SHP77 treated with DMSO at 0.1 percent for 48 hours (cell line): ENCODE results near the gene RFX7.
"Not testable (repeated sequence)": the region's sequence is repeated elsewhere in the genome, so short reads cannot be mapped to it uniquely, and the experiment has no call there.

ENCODE experiments used
- DNase-seq: peaks from one replicate; lab custom pipeline; 2025; lab: John Stamatoyannopoulos, UW

Gene RFX7

DNA sequence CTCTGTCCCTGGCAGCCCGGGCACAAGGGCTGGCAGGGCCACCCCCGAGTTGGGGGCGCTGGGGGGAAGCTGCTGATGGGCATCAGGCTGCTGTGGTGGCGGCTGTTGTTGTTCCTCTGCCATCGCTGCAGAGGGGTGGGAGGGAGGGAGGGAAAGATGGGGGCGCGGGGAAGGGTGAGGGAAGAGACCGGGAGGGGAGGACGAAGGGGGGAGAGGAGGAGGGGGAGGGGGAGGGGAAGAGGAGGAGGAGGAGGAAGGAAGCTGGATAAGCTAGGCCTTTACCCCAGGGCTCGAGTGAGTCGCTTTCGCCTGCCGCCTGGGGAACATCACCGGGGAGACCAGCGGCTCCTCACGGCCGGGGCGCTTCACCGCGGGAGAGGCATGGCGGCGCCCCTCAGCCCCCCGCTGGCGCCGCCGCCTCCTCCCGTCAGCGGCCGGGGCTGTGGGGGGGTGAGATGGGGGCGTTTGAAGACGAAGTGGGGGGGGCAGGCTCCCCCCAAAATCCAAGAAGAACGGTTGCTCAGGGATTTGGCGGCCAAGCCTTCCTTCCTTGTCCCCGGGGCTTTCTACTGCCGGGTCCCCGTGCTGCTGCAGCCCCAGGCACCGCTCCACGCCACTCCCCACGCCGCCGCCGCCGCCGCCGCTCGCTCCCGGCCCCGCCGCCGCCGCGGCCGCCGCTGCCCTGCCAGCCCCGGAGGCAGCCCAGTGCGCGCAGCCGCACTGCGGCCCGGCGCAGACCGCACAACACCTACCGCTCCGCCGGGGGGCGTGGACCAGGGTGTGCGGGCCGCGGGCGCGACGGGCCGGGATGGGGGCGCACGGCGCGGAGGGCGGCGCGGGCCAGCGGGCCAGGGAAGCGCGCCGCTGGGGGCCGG lies at the start of gene RFX7:
RFX7 (minus strand) TSS at position 717 of the 875 bp plus-strand sequence; CDS start at position 123, 594 bp downstream.
- DNase-seq: peak; percentile 71

DNA sequence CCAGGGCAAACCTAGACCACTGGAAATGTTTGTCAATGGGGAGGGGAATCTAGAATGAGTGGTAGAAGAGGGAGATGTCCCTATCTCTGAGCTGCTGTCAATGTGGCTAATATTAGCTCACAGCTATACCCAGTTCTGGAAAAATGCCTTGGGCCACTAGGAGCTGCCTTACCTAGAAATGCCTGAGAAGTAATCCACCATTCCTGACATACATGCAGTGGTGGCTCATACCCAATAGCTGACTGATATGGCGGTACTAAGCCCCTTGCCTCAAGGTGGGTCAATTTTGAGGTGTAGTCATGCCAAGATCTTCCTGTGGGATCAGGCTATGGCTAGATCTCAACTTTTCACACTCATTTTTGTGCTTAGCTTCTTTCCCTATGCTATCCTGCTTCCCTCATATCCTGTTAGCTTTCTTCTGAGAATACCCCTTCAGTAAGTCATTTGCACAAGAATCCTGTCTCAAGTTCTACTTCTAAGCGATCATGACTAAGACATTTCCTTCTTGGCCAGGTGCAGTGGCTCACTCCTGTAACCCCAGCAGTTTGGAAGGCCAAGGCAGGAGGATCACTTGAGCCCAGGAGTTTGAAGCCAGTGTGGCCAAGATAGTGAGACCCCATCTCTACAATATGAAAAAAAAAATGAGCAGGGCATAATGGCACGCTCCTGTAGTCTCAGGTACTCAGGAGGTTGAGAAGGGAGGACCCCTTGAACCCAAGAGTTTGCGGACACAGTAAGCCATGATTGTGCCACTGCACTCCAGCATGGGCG lies 49.1 kb upstream of the RFX7 start:
- DNase-seq: no peak

DNA sequence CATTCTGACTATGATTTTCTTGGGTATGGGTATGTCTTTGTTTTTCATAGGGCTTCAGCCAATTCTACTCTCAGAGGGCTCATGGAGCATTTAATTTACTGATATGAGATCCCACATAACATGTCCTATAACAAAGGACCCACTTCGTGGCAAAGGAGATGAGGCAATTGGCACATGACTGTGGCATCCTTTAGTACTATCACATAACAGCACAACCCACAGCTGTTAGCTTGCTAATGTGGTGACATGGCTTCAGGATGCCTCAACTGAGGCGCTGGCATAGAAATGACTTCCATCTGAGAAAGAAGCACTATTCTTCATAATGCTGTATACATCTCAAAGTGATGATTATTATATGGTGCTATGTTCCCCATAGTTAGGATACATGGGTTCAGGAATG lies 48.1 kb upstream of the RFX7 start:
- DNase-seq: no peak

DNA sequence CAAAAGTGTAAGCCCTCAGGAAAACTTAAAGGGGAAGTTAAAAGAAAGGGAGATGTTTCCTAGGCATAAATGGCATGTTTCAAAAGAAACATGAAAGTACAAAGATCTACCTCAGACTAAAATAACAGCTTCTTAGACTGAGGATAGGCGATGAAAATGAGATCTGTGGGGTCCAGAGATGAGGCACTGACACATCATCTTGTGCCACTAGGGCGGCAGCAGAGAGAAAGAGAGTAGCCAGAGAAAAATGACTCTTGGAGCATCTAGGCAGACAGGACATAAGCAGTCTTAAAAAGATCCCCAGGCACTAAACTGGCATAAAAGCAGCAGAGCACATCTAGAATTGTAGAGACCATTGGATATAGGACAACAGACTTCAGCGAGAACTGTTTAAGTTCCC lies 42.5 kb upstream of the RFX7 start:
- DNase-seq: no peak

DNA sequence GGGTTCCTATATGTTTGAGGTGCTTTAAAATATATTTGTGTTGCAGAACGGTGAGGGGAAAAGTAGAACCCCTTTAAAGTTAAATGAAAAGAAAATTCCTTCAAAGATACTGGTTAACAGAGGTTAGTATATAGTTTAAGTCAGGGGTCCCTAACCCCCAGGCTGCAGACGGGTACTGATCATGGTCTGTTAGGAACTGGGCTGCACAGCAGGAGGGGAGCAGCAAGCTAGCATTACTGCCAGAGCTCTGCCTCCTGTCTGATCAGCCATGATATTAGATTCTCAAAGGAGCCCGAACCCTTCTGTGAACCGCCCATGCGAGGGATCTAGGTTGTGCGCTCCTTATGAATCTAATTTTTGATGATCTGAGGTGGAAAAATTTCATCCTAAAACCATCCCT lies 37.5 kb upstream of the RFX7 start:
- DNase-seq: no peak

DNA sequence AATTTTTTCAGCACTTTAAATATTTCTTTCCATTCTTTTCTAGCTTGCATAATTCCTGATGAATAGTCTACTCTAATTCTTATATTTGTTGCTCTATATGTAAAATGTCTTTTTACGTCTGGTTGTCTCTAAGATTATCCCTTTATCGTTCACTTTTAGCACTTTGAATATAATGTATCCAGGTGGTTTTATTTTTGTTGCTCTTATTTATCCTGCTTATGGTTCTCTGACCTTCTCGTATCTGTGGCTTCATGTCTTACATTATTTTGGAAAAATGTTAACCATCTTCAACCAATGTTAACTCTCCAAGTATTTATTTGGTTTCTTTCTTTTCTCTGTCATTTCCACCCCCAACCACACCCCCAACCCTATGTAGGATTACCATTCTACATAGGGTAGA lies 30.0 kb upstream of the RFX7 start:
- no peak for DNase-seq

DNA sequence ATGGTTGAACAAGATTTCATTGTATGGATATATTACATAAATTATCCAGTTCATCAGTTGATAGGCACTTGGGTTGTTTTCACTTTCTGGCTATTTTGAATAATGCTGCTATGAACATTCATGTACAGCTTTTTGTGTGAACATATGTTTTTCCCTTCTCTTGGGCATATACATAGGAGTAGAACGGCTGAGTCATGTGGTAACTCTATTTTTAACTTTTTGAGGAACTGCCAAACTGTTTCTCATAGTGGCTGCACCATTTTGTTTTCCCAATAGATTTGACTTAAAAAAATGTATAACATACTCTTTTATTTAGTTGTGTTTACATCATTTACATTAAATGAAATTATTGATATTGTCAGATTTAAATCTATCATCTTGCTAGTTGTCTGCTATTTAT lies 28.8 kb upstream of the RFX7 start:
- DNase-seq: no peak

DNA sequence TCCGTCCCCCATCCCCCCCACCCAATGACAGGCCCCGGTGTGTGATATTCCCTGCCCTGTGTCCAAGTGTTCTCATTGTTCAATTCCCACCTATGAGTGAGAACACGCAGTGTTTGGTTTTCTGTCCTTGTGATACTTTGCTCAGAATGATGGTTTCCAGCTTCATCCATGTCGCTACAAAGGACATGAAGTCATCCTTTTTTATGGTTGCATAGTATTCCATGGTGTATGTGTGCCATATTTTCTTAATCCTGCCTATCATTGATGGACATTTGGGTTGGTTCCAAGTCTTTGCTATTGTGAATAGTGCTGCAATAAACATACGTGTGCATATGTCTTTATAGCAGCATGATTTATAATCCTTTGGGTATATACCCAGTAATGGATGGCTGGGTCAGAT lies 22.8 kb upstream of the RFX7 start:
- DNase-seq: not testable (repeated sequence)

DNA sequence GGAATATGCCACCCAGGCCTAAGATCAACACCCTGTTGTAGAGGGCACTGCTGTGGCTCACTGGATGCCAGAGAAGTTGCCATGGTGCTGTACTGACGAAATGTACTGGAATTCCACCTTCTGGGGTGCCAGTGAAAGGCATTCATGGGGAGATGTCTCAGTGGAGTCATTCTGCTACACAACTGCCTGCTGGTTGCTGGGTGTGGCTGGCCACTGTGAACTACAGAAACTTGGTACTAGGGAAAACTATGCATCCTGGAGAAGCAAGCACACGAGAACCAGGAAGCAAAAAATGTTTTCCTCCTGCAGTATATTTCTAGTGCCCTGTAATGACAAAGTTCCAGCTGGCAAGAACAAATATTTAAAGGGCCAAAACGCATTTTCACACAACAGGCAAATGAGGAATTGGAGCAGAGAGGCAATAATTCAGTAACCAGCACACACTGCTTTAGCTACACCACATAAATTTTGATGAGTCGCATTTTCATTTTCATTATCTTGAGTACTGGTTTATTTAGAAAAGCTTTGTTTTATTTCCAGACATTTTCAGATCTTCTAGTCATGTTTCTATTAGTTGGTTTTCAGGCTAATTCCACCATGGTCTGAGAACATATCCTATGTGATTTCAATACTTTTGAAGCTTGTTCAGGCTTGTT lies 18.3 kb upstream of the RFX7 start:
- DNase-seq: no peak

DNA sequence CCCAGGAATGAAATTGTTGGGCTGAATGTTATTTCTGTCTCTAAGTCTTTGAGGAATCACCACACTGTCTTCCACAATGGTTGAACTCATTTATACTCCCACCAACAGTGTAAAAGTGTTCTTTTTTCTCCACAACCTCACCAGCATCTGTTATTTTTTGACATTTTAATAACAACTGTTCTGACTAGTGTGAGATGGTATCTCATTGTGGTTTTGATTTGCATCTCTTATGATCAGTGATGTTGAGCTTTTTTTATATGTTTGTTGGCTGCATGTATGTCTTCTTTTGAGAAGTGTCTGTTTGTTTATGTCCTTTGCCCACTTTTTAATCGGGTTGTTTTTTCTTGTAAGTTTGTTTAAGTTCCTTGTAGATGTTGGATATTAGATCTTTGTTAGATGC lies 13.6 kb upstream of the RFX7 start:
- not testable (repeated sequence) for DNase-seq

DNA sequence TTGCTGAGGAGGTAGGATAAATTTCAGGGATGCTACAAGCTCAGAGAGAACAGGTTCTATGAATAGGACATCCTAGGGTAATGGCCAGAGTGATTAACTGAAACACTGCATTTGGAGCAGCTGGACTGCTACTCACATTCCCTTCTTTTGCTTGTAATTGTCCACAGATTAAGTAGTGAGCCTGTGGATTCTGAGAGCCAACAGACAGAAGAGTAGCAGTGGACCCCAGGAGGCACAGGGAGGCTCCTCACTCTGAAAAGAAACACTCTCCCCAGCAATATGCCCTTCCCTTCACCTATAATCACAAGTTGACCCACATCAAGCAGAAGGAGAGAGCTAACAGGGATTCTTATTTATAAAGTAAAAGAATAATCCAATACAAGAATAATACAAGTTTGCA lies 10.6 kb upstream of the RFX7 start:
- no peak for DNase-seq

DNA sequence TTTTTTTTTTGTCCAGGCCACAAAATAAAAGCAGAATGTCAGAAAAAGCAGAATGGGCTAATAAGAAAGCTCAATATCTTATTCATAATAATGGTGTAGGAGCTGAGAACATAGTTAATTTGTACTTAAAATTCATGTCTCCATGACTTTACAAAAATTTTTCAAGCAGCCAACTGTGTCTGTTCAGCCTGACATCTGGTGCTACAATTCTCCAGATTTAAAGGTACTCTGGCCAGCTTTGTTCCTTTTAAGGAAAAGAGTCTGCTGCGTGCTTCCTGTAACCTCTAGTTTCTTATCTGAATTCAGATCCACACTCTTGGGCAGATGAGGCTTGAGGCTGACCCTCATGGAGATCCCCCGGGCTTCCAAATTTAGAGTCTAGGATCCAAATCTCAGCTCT lies 8.7 kb upstream of the RFX7 start:
- DNase-seq: no peak

DNA sequence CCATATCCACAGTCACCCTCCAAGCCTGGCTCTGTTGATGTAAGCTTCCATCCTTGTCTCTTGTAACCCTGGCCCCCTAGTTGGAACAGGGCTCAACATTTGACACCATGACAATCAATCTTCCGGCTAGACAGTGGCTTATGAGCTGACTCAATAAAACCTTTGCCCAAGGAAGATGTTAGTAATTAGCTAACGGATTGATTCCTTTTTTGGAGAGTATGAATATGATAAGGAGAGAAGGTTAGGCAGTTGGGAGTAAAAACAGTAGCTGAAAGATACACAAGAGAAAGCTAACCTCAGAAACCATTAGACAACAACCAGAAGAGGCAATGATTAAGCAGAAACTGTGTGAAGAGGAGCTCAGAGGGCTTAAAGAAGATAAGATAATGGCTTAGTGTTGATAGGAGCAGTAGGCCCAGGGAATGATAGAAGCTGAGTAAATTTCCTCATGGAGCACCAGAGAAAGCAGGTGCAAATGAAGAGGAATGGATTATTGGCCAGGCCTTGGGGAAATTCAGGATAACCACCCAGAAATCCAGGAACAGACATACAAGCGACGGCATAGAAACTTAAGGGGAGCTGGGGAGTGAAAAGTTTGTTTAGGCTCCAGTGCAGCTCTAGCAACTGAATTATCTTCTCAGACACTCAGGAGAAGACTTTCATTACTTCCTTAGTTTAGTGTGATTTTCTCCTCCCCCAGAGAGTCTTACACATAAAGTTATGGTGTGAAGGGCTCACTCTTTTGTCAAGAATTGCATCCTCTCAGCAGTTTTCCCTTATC lies 7.8 kb upstream of the RFX7 start:
- no peak for DNase-seq

DNA sequence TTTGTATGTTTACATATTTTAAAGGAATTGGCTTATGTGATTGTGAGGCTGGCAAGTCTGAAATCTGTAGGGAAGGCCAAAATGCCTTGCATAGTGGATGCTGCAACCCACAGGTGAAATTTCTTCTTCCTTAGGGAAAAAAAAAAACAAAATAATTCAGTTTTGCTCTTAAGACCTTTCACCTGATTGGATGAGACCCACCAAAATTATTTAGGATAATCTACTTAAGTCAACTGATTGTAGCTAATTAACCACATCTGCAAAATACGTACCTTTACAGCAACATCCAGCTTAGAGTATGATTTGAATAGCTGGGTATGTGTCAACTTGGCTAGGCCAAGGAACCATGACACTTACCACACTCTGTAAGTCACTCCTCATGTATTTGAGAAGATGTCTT lies 6.9 kb upstream of the RFX7 start:
- DNase-seq: no peak

DNA sequence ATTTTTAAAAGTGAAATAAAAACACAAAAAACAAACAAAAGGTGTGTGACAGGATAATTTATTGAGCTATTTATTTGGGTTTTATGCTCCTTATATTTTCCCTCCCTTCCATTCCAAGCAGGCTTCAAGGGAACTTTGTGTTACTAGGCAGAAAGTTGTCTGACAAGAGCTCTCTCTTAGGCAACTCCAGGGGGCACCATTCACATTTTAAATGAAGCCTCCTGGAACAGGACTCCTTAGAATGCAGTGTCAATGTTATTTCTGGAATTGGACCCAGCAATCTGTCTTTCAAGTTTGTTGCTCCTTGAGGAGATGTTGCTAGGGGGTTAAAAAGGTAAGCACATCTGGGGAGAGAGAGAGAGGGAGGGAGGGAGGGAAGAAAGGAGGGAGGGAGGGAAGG lies 5.4 kb upstream of the RFX7 start:
- DNase-seq: peak; percentile 4

DNA sequence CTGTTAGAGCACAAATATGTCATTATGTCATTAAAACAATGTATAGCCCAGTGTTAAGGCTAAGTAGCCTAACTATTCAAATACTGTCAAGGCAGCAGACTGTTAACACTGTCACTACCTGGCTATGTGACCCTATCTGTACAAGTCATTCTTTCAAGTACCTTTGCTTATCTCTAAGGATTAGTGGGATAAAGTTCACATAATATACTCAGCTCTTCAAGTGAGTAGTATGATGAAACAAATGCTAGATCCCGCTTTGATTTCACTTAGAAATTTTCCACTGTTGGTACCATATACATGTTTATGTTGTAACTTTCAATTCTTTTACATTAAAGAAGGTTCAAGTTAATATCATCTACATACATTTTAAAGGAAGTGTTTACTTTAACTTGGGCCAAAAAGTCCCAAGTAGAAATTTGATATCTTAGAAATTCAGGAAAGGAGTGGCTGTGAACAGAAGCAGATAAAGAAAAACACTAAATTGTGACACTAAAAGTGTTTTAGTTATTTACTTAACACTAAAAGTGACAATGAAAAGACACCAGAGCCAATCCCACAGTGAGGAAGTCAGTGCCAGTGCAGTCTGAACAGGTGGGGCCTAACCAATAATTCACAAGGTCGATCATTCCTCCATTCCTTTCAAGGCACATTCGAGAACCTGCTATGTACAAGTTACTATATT lies 4.8 kb upstream of the RFX7 start:
- DNase-seq: no peak

DNA sequence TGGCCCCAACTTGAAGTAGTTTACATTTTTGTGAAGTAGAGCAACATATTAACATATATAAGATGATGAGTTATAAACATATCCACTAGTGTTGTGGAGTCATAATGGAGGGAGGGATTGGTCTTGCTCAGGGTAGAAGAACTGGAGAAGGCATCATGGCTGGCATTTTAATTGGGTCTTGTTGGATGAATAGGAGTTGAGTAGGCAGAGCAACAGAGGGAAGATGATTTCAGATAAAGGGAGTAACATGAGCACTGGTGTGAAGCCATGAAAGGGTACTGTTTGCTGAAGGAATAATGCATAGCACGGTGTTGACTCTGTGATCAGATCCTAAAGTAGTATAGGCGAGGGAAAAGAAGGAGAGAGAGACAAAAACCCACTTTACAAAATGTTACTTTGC lies 3.6 kb upstream of the RFX7 start:
- no peak for DNase-seq

DNA sequence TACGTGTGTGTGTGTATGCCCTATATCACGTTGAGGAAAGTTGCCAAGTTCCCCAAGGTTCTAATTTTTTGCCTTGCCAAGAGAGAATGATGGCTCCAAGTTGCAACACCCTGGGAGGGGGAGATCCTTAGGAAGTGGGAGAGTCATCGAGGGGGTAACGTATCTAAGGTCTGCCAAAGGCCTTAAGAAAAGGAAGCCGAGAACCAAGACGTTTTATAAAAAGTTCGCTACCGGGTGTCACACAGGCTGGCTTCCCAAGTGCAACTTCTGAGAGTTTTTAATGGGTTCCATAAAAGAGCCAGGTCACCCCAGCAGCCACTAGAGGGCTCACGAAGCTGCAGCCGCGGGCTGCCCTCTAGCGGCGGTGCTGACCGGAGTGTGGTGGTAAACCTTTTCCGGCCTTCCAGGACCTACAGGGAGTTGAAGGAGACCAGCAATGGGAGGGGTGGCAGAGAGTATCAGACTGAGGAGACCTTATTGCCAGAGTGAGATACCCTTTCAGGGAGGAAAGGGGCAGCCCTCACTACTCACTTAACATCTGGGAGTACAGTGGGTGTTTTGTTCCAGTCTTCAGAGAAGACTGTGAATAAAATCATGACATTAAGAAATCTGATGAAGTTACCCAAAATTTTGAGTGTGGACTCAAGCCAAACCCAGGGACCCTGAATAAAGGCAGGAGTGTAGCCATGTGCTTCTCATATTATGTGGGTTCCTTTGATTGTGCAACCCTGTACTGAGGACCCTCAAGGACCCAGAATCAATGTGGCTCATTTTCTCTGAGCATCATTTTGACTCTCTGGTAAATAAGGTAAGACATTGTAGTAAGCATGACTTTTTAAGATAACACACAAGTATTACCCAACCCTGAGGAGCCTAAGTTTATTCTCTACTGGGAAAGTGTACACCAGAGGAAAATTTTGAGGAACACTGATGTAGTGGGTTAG lies 2.5 kb upstream of the RFX7 start:
- DNase-seq: peak; percentile 85

DNA sequence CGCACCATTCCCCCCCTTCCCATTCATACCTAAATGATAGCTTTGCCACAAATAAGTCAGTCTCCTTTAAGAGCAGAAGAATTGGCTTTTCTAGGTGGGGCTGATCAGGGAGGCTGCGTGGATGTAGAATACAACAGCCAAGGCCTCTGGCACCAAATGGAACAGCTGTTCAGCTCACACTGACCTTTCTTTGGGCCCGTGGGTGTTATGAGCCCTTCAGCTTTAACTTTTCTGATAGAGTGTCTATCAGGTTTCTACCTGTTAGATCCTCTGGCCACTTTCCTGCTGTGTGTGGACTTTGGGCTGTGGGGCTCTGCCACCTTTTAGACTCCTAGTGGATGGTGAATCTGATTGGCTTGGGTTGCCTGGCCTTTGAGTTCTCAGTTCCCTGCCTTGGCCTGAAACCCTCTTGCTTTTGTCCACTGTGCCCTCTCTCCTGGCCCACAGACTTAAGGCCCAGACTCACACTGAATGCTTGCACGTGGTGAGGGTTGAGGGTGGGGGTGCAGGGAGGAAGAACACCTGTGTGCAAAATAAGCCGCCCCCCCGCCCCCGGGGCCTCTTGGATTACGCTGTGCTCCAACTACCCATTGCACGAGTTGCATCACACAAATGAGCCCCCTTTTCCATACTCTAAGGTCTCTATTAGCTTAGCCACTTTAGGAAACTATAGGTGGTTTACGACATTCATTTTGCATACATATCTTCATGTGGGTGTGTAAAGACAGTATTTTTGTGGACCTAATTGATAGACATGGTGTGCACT lies 1.3 kb upstream of the RFX7 start:
- peak; percentile 74 for DNase-seq
